Keratinocyte (primary cell): ENCODE data around the gene CT47A1. TPM values are rescaled to one million over a fixed set of nuclear protein-coding genes. Genes with fewer than 3 reads are reported as not detected.
"Not testable (repeated sequence)": the region's sequence is repeated elsewhere in the genome, so short reads cannot be mapped to it uniquely, and the experiment has no call there.

ENCODE experiments used
- DNase-seq: peaks from one replicate; pipeline ENCODE4 v3.0.0-alpha.2; 2011; ENCODE audit warnings: low read depth, missing footprints, low spot score
- FAIRE-seq: peaks from 2 replicates; lab custom pipeline; 2011; peaks lifted over from hg19 to GRCh38; lab: Jason Lieb, UNC
- H2AFZ ChIP-seq: 2 replicates; pipeline ENCODE4 v1.6.0; 2012; ENCODE audit warnings: low read length, control low read depth, inconsistent platforms; ENCODE audit not compliant: control insufficient read depth
- H3K27ac ChIP-seq: 2 replicates; pipeline ENCODE4 v1.5.1; 2011; ENCODE audit warnings: low read length; ENCODE audit not compliant: control insufficient read depth, insufficient read depth
- H3K27me3 ChIP-seq: 3 replicates; pipeline ENCODE4 v1.6.0; 2011; ENCODE audit warnings: low read length; ENCODE audit not compliant: control insufficient read depth, insufficient read depth; ENCODE audit errors: extremely low read depth
- H3K36me3 ChIP-seq, 2 experiments: 2 replicates in 1 of 2; 3 replicates in 1 of 2; pipeline ENCODE4 v1.5.1; 2011; ENCODE audit warnings: low read length in 2 of 2, mild to moderate bottlenecking in 1 of 2; ENCODE audit not compliant: control insufficient read depth in 2 of 2, insufficient read depth in 2 of 2; ENCODE audit errors: extremely low read depth in 1 of 2
- H3K4me1 ChIP-seq: 3 replicates; pipeline ENCODE4 v1.5.1; 2011; ENCODE audit warnings: low read length; ENCODE audit not compliant: control insufficient read depth, insufficient read depth; ENCODE audit errors: extremely low read depth
- H3K4me2 ChIP-seq: 3 replicates; pipeline ENCODE4 v1.6.0; 2011; ENCODE audit warnings: low read depth, low read length; ENCODE audit not compliant: control insufficient read depth, insufficient read depth; ENCODE audit errors: extremely low read depth
- H3K4me3 ChIP-seq, 3 experiments: fragments of 200-600 bp in 1 of 3; sonication (generic) in 1 of 3; 2 replicates in 2 of 3; 3 replicates in 1 of 3; pipeline ENCODE4 v1.5.1; 2011 to 2016; ENCODE audit warnings: low read length in 3 of 3, mild to moderate bottlenecking in 3 of 3, control low read depth in 2 of 3, inconsistent platforms in 1 of 3, low read depth in 1 of 3, mixed read lengths in 1 of 3, mixed run types in 1 of 3, moderate library complexity in 1 of 3; ENCODE audit not compliant: control insufficient read depth in 2 of 3, insufficient read depth in 2 of 3; ENCODE audit errors: extremely low read depth in 1 of 3
- H3K79me2 ChIP-seq: 2 replicates; pipeline ENCODE4 v1.6.0; 2012; ENCODE audit warnings: low read length; ENCODE audit not compliant: control insufficient read depth, insufficient read depth
- H3K9ac ChIP-seq: 3 replicates; pipeline ENCODE4 v1.6.0; 2011; ENCODE audit warnings: low read length; ENCODE audit not compliant: control insufficient read depth, insufficient read depth; ENCODE audit errors: extremely low read depth
- H3K9me1 ChIP-seq: 3 replicates; pipeline ENCODE4 v1.6.0; 2011; ENCODE audit warnings: low read length; ENCODE audit not compliant: control insufficient read depth, insufficient read depth; ENCODE audit errors: extremely low read depth
- H3K9me3 ChIP-seq: 2 replicates; pipeline ENCODE4 v1.5.1; 2012; ENCODE audit warnings: low read depth, low read length; ENCODE audit not compliant: control insufficient read depth
- H4K20me1 ChIP-seq: 3 replicates; pipeline ENCODE4 v1.6.0; 2011; ENCODE audit warnings: low read length; ENCODE audit not compliant: control insufficient read depth, insufficient read depth; ENCODE audit errors: extremely low read depth
- CTCF ChIP-seq, 3 experiments: IDR thresholded peaks in 1 of 3; conservative IDR thresholded peaks in 1 of 3; optimal IDR thresholded peaks in 1 of 3; 2 replicates in 2 of 3; 3 replicates in 1 of 3; pipeline versions ENCODE3 to v1.5.1; 2011; ENCODE audit warnings: low read length in 3 of 3, mild to moderate bottlenecking in 3 of 3, moderate library complexity in 2 of 3, control low read depth in 1 of 3, inconsistent platforms in 1 of 3; ENCODE audit not compliant: insufficient read depth in 2 of 3; ENCODE audit errors: extremely low read depth in 1 of 3
- EZH2 ChIP-seq: IDR thresholded peaks from one replicate; pipeline ENCODE4 v1.6.1; 2012; ENCODE audit warnings: inconsistent platforms, mild to moderate bottlenecking, low read length, moderate library complexity
- dilution Hi-C: fragments of 300-500 bp; cut with MboI; formaldehyde crosslinking; loops from one replicate; pipeline ENCODE4 v1.7.0; 2020; ENCODE audit warnings: low sequenced_read_pairs; ENCODE audit not compliant: extremely low pct_ligation_motif_present
- polyA minus RNA-seq, 3 experiments: library from RNA; depleted of rRNA, polyadenylated mRNA; stranded (reverse); fragments of >200 nt; gene quantifications; 1 replicate in 1 of 3; 2 replicates in 1 of 3; 3 replicates in 1 of 3; pipeline ENCODE4 v1.2.3, GENCODE V29; 2011
- polyA plus RNA-seq, 5 experiments: library from polyadenylated mRNA; depleted of rRNA in 3 of 5; stranded (reverse) in 3 of 5; stranded (forward) in 1 of 5; unstranded in 1 of 5; fragments of >200 nt; gene quantifications; 1 replicate in 1 of 5; 2 replicates in 3 of 5; 3 replicates in 1 of 5; pipeline versions ENCODE4 v1.2.1 to v1.2.3, GENCODE V29; 2011 to 2012; ENCODE audit warnings: missing spikeins in 2 of 5, low read depth in 1 of 5, low replicate concordance in 1 of 5

CT47A1 gene
- polyA plus RNA-seq (not detected in 3 replicates), polyA minus RNA-seq (not detected in 3 replicates)
- not detected for polyA plus RNA-seq (2011; ENCODE audit: low read depth)
- not detected in 2 replicates for polyA plus RNA-seq (2011; cell fraction: cytosol; rRNA removed)
- polyA plus RNA-seq (2011; cell fraction: nucleus; rRNA removed), result not detected in 2 replicates
- polyA plus RNA-seq (2012; ENCODE audit: low replicate concordance), result not detected in 2 replicates
- not detected for polyA minus RNA-seq (2011; cell fraction: cytosol; rRNA and poly(A)+ RNA removed)
- not detected in 2 replicates for polyA minus RNA-seq (2011; cell fraction: nucleus; rRNA and poly(A)+ RNA removed)

DNA sequence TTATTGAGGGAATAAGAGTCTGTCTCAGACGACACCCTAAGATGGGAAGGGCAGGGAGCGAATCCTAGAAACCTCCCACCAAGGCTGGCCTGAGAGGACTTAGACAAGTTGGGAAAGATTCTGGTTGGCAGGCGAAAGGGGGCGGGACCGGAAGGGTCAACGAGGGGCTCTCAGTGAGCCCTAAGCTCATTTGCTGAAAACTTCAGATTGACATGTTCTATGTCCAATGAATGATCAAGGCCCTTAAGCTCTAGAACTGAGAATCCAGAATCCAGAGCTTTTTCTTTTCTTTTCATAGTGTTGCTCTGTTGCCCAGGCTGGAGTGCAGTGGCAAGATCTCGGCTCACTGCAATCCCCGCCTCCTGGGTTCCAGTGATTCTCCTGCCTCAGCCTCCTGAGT is at the start of gene CT47A1:
Gene CT47A1 (minus strand): TSS at position 101 of the 400 bp plus-strand sequence. CDS start 231 bp downstream, outside the sequence.
- DNase-seq, FAIRE-seq, H3K4me3 ChIP-seq, dilution Hi-C loops, H3K27ac ChIP-seq, H2AFZ ChIP-seq, H3K4me2 ChIP-seq, H3K9ac ChIP-seq, H3K27me3 ChIP-seq, H3K9me3 ChIP-seq, H3K36me3 ChIP-seq, H4K20me1 ChIP-seq, H3K9me1 ChIP-seq, H3K79me2 ChIP-seq, H3K4me1 ChIP-seq: not testable (repeated sequence)

GRCh38 chrX:121032531-121032930 is 47.0 kb upstream of the CT47A1 start:
- TF ChIP-seq CTCF (optimal IDR thresholded peaks at IDR 0.05 in 1 of 3, IDR thresholded peaks at IDR 0.05 in 1 of 3, conservative IDR thresholded peaks at IDR 0.05 in 1 of 3; ENCODE audit: extremely low read depth in 1 of 3, insufficient read depth in 2 of 3, low read length in 3 of 3) (no peak), EZH2 (no peak)
- Histone ChIP-seq H3K4me3 (no peak overlapping the region), H3K4me2 (no peak overlapping the region), H3K36me3 (no peaks in the 10 kb centered on the region), H4K20me1 (no peaks in the 10 kb centered on the region), H3K9me3 (no peaks in the 10 kb centered on the region), H2AFZ (no peak overlapping the region), H3K9me1 (no peaks in the 10 kb centered on the region), H3K27me3 (no peaks in the 10 kb centered on the region), H3K27ac (no peak overlapping the region), H3K4me1 (peaks cover 8% of the 10 kb centered on the region), H3K79me2 (no peaks in the 10 kb centered on the region), H3K9ac (no peak overlapping the region)
- dilution Hi-C loops, result no loop called here
- no peak for FAIRE-seq
- no peak for DNase-seq

- H2AFZ ChIP-seq, result no peak overlapping the region
- H3K36me3 ChIP-seq, result no peaks in the 10 kb centered on the region
- H4K20me1 ChIP-seq, result no peaks in the 10 kb centered on the region
- H3K4me2 ChIP-seq, result no peak overlapping the region
- no peaks in the 10 kb centered on the region for H3K9me3 ChIP-seq
- TF ChIP-seq CTCF (optimal IDR thresholded peaks at IDR 0.05 in 1 of 3, IDR thresholded peaks at IDR 0.05 in 1 of 3, conservative IDR thresholded peaks at IDR 0.05 in 1 of 3; ENCODE audit: extremely low read depth in 1 of 3, insufficient read depth in 2 of 3, low read length in 3 of 3) (no peak), EZH2 (no peak)
- FAIRE-seq (no peak), DNase-seq (no peak)
- H3K9ac ChIP-seq, result no peak overlapping the region
- no peak overlapping the region for H3K4me3 ChIP-seq
- H3K27ac ChIP-seq, result no peak overlapping the region
- dilution Hi-C loops, result no loop called here
- no peaks in the 10 kb centered on the region for H3K9me1 ChIP-seq
- no peaks in the 10 kb centered on the region for H3K27me3 ChIP-seq
- H3K79me2 ChIP-seq, result no peaks in the 10 kb centered on the region
- H3K4me1 ChIP-seq, result no peaks in the 10 kb centered on the region
These were observed 44.5 kb upstream of the CT47A1 start for GRCh38 chrX:121030083-121030482.
